Karpas-422 (cell line): ENCODE measurements around the gene GATAD2B. TPM values are rescaled to one million over a fixed set of nuclear protein-coding genes. Genes with fewer than 3 reads are reported as not detected.
"Not testable (repeated sequence)": the region's sequence is repeated elsewhere in the genome, so short reads cannot be mapped to it uniquely, and the experiment has no call there.

Experiments
- DNase-seq: peaks from one replicate; pipeline ENCODE4 v3.0.0-alpha.2; 2015
- H2AFZ ChIP-seq: fragments of 200-600 bp; sonication (generic); 2 replicates; pipeline ENCODE4 v1.6.1; 2014; ENCODE audit warnings: antibody characterized with exemption, low read length, mixed read lengths
- H3K27ac ChIP-seq: fragments of 200-600 bp; sonication (generic); 2 replicates; pipeline ENCODE4 v1.5.1; 2014; ENCODE audit warnings: mild to moderate bottlenecking, low read length, moderate library complexity
- H3K27me3 ChIP-seq: fragments of 200-600 bp; sonication (generic); 2 replicates; pipeline ENCODE4 v1.6.1; 2014; ENCODE audit warnings: low read length, mixed read lengths
- H3K36me3 ChIP-seq: fragments of 200-600 bp; sonication (generic); 2 replicates; pipeline ENCODE4 v1.6.1; 2014; ENCODE audit warnings: low read length, mixed read lengths; ENCODE audit not compliant: insufficient read depth
- H3K4me1 ChIP-seq: fragments of 200-600 bp; sonication (generic); 2 replicates; pipeline ENCODE4 v1.6.1; 2014; ENCODE audit warnings: mild to moderate bottlenecking, low read length, mixed read lengths
- H3K4me2 ChIP-seq: fragments of 200-600 bp; sonication (generic); 2 replicates; pipeline ENCODE4 v1.6.1; 2014; ENCODE audit warnings: low read length, low read depth, mild to moderate bottlenecking; ENCODE audit not compliant: poor library complexity, severe bottlenecking
- H3K4me3 ChIP-seq: fragments of 200-600 bp; sonication (generic); 2 replicates; pipeline ENCODE4 v1.5.1; 2014; ENCODE audit warnings: mild to moderate bottlenecking, antibody characterized with exemption, low read length, mixed read lengths
- H3K79me2 ChIP-seq: fragments of 200-600 bp; sonication (generic); 2 replicates; pipeline ENCODE4 v1.6.1; 2014; ENCODE audit warnings: mild to moderate bottlenecking, low read length, mixed read lengths
- H3K9ac ChIP-seq: fragments of 200-600 bp; sonication (generic); 2 replicates; pipeline ENCODE4 v1.6.0; 2014; ENCODE audit warnings: low read length
- H3K9me2 ChIP-seq: fragments of 200-600 bp; sonication (generic), shearing (Covaris generic); replicated peaks from 2 replicates; pipeline ENCODE4 v1.6.0; 2014; ENCODE audit warnings: mild to moderate bottlenecking, low read length, moderate library complexity; ENCODE audit not compliant: insufficient read depth
- H3K9me3 ChIP-seq: fragments of 300-700, 200-600 bp; sonication (generic); 2 replicates; pipeline ENCODE4 v1.6.1; 2014; ENCODE audit warnings: low read length, mixed read lengths
- H4K20me1 ChIP-seq: fragments of 200-600 bp; sonication (generic); 2 replicates; pipeline ENCODE4 v1.6.1; 2014; ENCODE audit warnings: mild to moderate bottlenecking, antibody characterized with exemption, low read length, low read depth; ENCODE audit not compliant: insufficient read depth
- small RNA-seq: library from RNA; depleted of rRNA; stranded (forward); fragments of <200 nt; gene quantifications from one replicate; pipeline ENCODE3, GENCODE V24; 2014
- total RNA-seq: library from RNA; depleted of rRNA; stranded (reverse); fragments of >200 nt; shearing (Covaris generic); gene quantifications from 2 replicates; pipeline ENCODE4 v1.2.3, GENCODE V29; 2014; ENCODE audit warnings: low replicate concordance; rRNA removed

Gene GATAD2B
- total RNA-seq, 1 experiment from 2014 or later: 21.8 TPM

- Histone ChIP-seq H3K9me3 (no peaks in the 10 kb centered on the region), H3K27ac (no peak overlapping the region), H3K4me2 (no peak overlapping the region), H2AFZ (no peak overlapping the region), H4K20me1 (no peaks in the 10 kb centered on the region), H3K9me2 (no peaks in the 10 kb centered on the region), H3K27me3 (no peaks in the 10 kb centered on the region), H3K9ac (no peak overlapping the region), H3K36me3 (peaks cover 35% of the 10 kb centered on the region; the same call in 1 of the 2 replicates), H3K4me3 (no peak overlapping the region), H3K79me2 (no peaks in the 10 kb centered on the region), H3K4me1 (peaks cover 8% of the 10 kb centered on the region)
- no peak for DNase-seq
These were observed 154.2 kb downstream of the GATAD2B start for GRCh38 chr1:153768316-153769181.

GRCh38 chr1:153767519-153767918 lies 155.3 kb downstream of the GATAD2B start:
- Histone ChIP-seq H3K27ac (no peak overlapping the region), H2AFZ (no peak overlapping the region), H3K4me3 (no peak overlapping the region), H3K9me2 (no peaks in the 10 kb centered on the region), H3K9ac (no peak overlapping the region), H3K79me2 (no peaks in the 10 kb centered on the region), H4K20me1 (no peaks in the 10 kb centered on the region), H3K4me2 (no peak overlapping the region), H3K4me1 (peaks cover 8% of the 10 kb centered on the region), H3K36me3 (peaks cover 39% of the 10 kb centered on the region; the same call in 1 of the 2 replicates), H3K9me3 (no peaks in the 10 kb centered on the region), H3K27me3 (no peaks in the 10 kb centered on the region)
- no peak for DNase-seq

- H3K27ac ChIP-seq, H3K27me3 ChIP-seq, H3K9me2 ChIP-seq, H3K79me2 ChIP-seq, H4K20me1 ChIP-seq, H3K4me2 ChIP-seq, H3K4me3 ChIP-seq, DNase-seq, H3K9ac ChIP-seq, H3K9me3 ChIP-seq, H3K4me1 ChIP-seq, H2AFZ ChIP-seq: not testable (repeated sequence)
- H3K36me3 ChIP-seq: peaks cover 34% of the 10 kb centered on the region; the same call in 1 of the 2 replicates
These were observed 156.1 kb downstream of the GATAD2B start for GRCh38 chr1:153766663-153767062.

- H3K36me3 ChIP-seq: peaks cover 29% of the 10 kb centered on the region; the same call in 1 of the 2 replicates
- no peak overlapping the region for H3K27ac ChIP-seq
- H2AFZ ChIP-seq: no peak overlapping the region
- no peaks in the 10 kb centered on the region for H4K20me1 ChIP-seq
- DNase-seq: no peak
- H3K9me2 ChIP-seq: no peaks in the 10 kb centered on the region
- H3K4me1 ChIP-seq: no peaks in the 10 kb centered on the region
- no peaks in the 10 kb centered on the region for H3K79me2 ChIP-seq
- H3K27me3 ChIP-seq: no peaks in the 10 kb centered on the region
- H3K4me2 ChIP-seq: no peak overlapping the region
- no peaks in the 10 kb centered on the region for H3K9me3 ChIP-seq
- H3K9ac ChIP-seq: no peak overlapping the region
- H3K4me3 ChIP-seq: no peak overlapping the region
These were observed 158.5 kb downstream of the GATAD2B start for GRCh38 chr1:153764310-153764709.

- Histone ChIP-seq H3K4me1 (no peaks in the 10 kb centered on the region), H3K79me2 (no peaks in the 10 kb centered on the region)
- no peak for DNase-seq
These were observed 159.2 kb downstream of the GATAD2B start for GRCh38 chr1:153763365-153764225.

GRCh38 chr1:153760440-153760839 lies 162.3 kb downstream of the GATAD2B start:
- Histone ChIP-seq H3K9ac (no peak overlapping the region), H3K9me3 (no peaks in the 10 kb centered on the region)

More at GRCh38 chr1:153763365-153764225, 159.2 kb downstream of the GATAD2B start:
- Histone ChIP-seq H2AFZ (no peak overlapping the region), H3K4me3 (no peak overlapping the region), H3K27me3 (no peaks in the 10 kb centered on the region), H3K36me3 (peaks cover 32% of the 10 kb centered on the region; the same call in 1 of the 2 replicates), H3K27ac (no peak overlapping the region), H3K9me2 (no peaks in the 10 kb centered on the region), H3K4me2 (no peak overlapping the region), H4K20me1 (no peaks in the 10 kb centered on the region), H3K9ac (no peak overlapping the region), H3K9me3 (no peaks in the 10 kb centered on the region)

More at GRCh38 chr1:153760440-153760839, 162.3 kb downstream of the GATAD2B start:
- H3K36me3 ChIP-seq: peaks cover 28% of the 10 kb centered on the region
- no peak overlapping the region for H3K4me2 ChIP-seq
- H4K20me1 ChIP-seq: no peaks in the 10 kb centered on the region
- no peak overlapping the region for H3K4me3 ChIP-seq
- no peak overlapping the region for H2AFZ ChIP-seq
- H3K4me1 ChIP-seq: no peaks in the 10 kb centered on the region
- no peak for DNase-seq
- H3K27ac ChIP-seq: no peak overlapping the region
- no peaks in the 10 kb centered on the region for H3K79me2 ChIP-seq
- H3K27me3 ChIP-seq: no peaks in the 10 kb centered on the region
- no peaks in the 10 kb centered on the region for H3K9me2 ChIP-seq

Small RNA genes within 50 kb of the gene (small RNA-seq; reads per million reads assigned to genes)
- gene AL831737.1 (0.16 reads per million), gene MIR6737 (not detected), gene RF00019 (not detected)

Other genes starting within 250 kb of the GATAD2B start
- gene NPR1, start 244.3 kb downstream of the GATAD2B start, total RNA-seq: not detected in 2 replicates
- gene INTS3, start 194.9 kb downstream of the GATAD2B start, total RNA-seq: 36.3 and 65.4 TPM in 2 replicates
- 4.4 and 18.1 TPM in 2 replicates for gene SLC27A3, start 147.6 kb downstream of the GATAD2B start, total RNA-seq
- 39.6 and 65.2 TPM in 2 replicates for gene DENND4B, start 23.7 kb upstream of the GATAD2B start, total RNA-seq
- gene CRTC2, start 35.6 kb upstream of the GATAD2B start, total RNA-seq: 27.9 and 28.3 TPM in 2 replicates
- 27.1 and 59.5 TPM in 2 replicates for gene SLC39A1, start 40.6 kb upstream of the GATAD2B start, total RNA-seq
- gene CREB3L4, start 44.9 kb upstream of the GATAD2B start, total RNA-seq: 22.2 and 44.0 TPM in 2 replicates
- gene JTB, start 54.7 kb upstream of the GATAD2B start, total RNA-seq: 314 and 343 TPM in 2 replicates
- 5.8 and 8.9 TPM in 2 replicates for gene RAB13, start 63.4 kb upstream of the GATAD2B start, total RNA-seq
- gene RPS27, start 67.8 kb upstream of the GATAD2B start, total RNA-seq: 5,228 and 8,421 TPM in 2 replicates
- not detected in 2 replicates for gene NUP210L, start 232.1 kb upstream of the GATAD2B start, total RNA-seq